Skeletal muscle tissue (tissue), 4 donors: Measurements from ENCODE around the gene GCNA. TPM values are rescaled to one million over a fixed set of nuclear protein-coding genes. Genes with fewer than 3 reads are reported as not detected.
A peak's percentile ranks its signal among the peaks of the same experiment; 100 is the strongest.

Experiments used
- H3K27ac ChIP-seq: one replicate; pipeline ENCODE4 v1.7.0; 2013; ENCODE audit warnings: mild to moderate bottlenecking, low read depth, low read length, inconsistent platforms
- H3K27me3 ChIP-seq, 3 donors: one replicate each; pipeline ENCODE4 v1.7.0; 2013; ENCODE audit warnings: low read length in 3 of 3; ENCODE audit not compliant: control insufficient read depth in 3 of 3, insufficient read depth in 3 of 3
- H3K36me3 ChIP-seq, 3 donors: one replicate each; pipeline ENCODE4 v1.7.0; 2013; ENCODE audit warnings: low read length in 3 of 3; ENCODE audit not compliant: control insufficient read depth in 3 of 3, insufficient read depth in 3 of 3
- H3K4me1 ChIP-seq, 3 donors: one replicate each; pipeline ENCODE4 v1.7.0; 2013; ENCODE audit warnings: low read length in 3 of 3, mild to moderate bottlenecking in 3 of 3; ENCODE audit not compliant: control insufficient read depth in 3 of 3, insufficient read depth in 3 of 3
- H3K4me3 ChIP-seq, 3 donors: one replicate each; pipeline ENCODE4 v1.7.0; 2013; ENCODE audit warnings: low read length in 3 of 3
- H3K9ac ChIP-seq, 3 donors: one replicate each; pipeline ENCODE4 v1.7.0; 2013; ENCODE audit warnings: low read length in 3 of 3, mild to moderate bottlenecking in 3 of 3, moderate library complexity in 2 of 3, low read depth in 1 of 3
- H3K9me3 ChIP-seq, 3 donors: one replicate each; pipeline ENCODE4 v1.7.0; 2013; ENCODE audit warnings: low read length in 3 of 3; ENCODE audit not compliant: control insufficient read depth in 3 of 3
- total RNA-seq: library from RNA; depleted of rRNA; stranded (reverse); fragments of >200 nt; gene quantifications from one replicate; pipeline ENCODE4 v1.2.3, GENCODE V29; 2014
- donor health status: Osteomylitis.

Gene GCNA
- total RNA-seq, 1 donor from 2014 or later, result 2.6 TPM

GRCh38 chrX:71540801-71541200, 37.4 kb upstream of the GCNA start:
- no peak overlapping the region for H3K4me3 ChIP-seq
- H3K9ac ChIP-seq, result no peak overlapping the region
- peaks cover 31 to 37% (median 32%) of the 10 kb centered on the region in 3 donors for H3K4me1 ChIP-seq

GRCh38 chrX:71541210-71542022, 36.8 kb upstream of the GCNA start:
- H3K27me3 ChIP-seq, result no peaks in the 10 kb centered on the region
- H3K9ac ChIP-seq, result no peak overlapping the region
- H3K9me3 ChIP-seq, result no peaks in the 10 kb centered on the region
- H3K27ac ChIP-seq, result peak overlapping the region; percentile 21
- peaks cover 4 to 6% (median 4%) of the 10 kb centered on the region in 3 donors for H3K36me3 ChIP-seq
- no peak overlapping the region for H3K4me3 ChIP-seq
- peaks cover 28 to 31% (median 31%) of the 10 kb centered on the region in 3 donors for H3K4me1 ChIP-seq

More at GRCh38 chrX:71540801-71541200, 37.4 kb upstream of the GCNA start:
- Histone ChIP-seq H3K27me3 (no peaks in the 10 kb centered on the region), H3K27ac (no peak overlapping the region), H3K36me3 (peaks cover 2 to 6% (median 4%) of the 10 kb centered on the region in 3 donors), H3K9me3 (no peaks in the 10 kb centered on the region)

GRCh38 chrX:71542411-71542810, 35.8 kb upstream of the GCNA start:
- Histone ChIP-seq H3K4me1 (peaks cover 28 to 31% (median 28%) of the 10 kb centered on the region in 3 donors), H3K9ac (no peak overlapping the region), H3K9me3 (no peaks in the 10 kb centered on the region), H3K27me3 (no peaks in the 10 kb centered on the region), H3K4me3 (peak overlapping the region in 1 of 3 donors; percentile 24), H3K27ac (no peak overlapping the region), H3K36me3 (peaks cover 12 to 14% (median 12%) of the 10 kb centered on the region in 3 donors)

- Histone ChIP-seq H3K27ac (no peak overlapping the region), H3K4me3 (peak overlapping the region in 1 of 3 donors; percentile 24), H3K9ac (no peak overlapping the region), H3K27me3 (no peaks in the 10 kb centered on the region), H3K36me3 (peaks cover 13 to 18% (median 15%) of the 10 kb centered on the region in 3 donors), H3K9me3 (no peaks in the 10 kb centered on the region), H3K4me1 (peaks cover 24 to 29% (median 25%) of the 10 kb centered on the region in 3 donors)
Observed at GRCh38 chrX:71542825-71543224, 35.4 kb upstream of the GCNA start.

- no peak overlapping the region for H3K27ac ChIP-seq
- peaks cover 22 to 29% (median 25%) of the 10 kb centered on the region in 3 donors for H3K4me1 ChIP-seq
- no peak overlapping the region for H3K4me3 ChIP-seq
- H3K9me3 ChIP-seq, result no peaks in the 10 kb centered on the region
- H3K36me3 ChIP-seq, result peaks cover 15 to 19% (median 17%) of the 10 kb centered on the region in 3 donors
- H3K9ac ChIP-seq, result no peak overlapping the region
- H3K27me3 ChIP-seq, result no peaks in the 10 kb centered on the region
Observed at GRCh38 chrX:71543316-71543715, 34.9 kb upstream of the GCNA start.

GRCh38 chrX:71545364-71545763, 32.9 kb upstream of the GCNA start:
- Histone ChIP-seq H3K9me3 (no peaks in the 10 kb centered on the region), H3K36me3 (peaks cover 17 to 26% (median 21%) of the 10 kb centered on the region in 3 donors), H3K4me3 (no peak overlapping the region), H3K27ac (no peak overlapping the region), H3K27me3 (no peaks in the 10 kb centered on the region), H3K4me1 (peaks cover 17 to 22% (median 19%) of the 10 kb centered on the region in 3 donors), H3K9ac (no peak overlapping the region)

- Histone ChIP-seq H3K27me3 (no peaks in the 10 kb centered on the region), H3K9ac (no peak overlapping the region), H3K9me3 (no peaks in the 10 kb centered on the region), H3K36me3 (peaks cover 17 to 26% (median 21%) of the 10 kb centered on the region in 3 donors), H3K27ac (no peak overlapping the region), H3K4me1 (peaks cover 9 to 14% (median 10%) of the 10 kb centered on the region in 3 donors), H3K4me3 (no peak overlapping the region)
Observed at GRCh38 chrX:71546879-71547278, 31.4 kb upstream of the GCNA start.

- Histone ChIP-seq H3K36me3 (peaks cover 17 to 26% (median 21%) of the 10 kb centered on the region in 3 donors), H3K9ac (no peak overlapping the region), H3K4me3 (no peak overlapping the region), H3K27ac (no peak overlapping the region), H3K27me3 (no peaks in the 10 kb centered on the region), H3K4me1 (peaks cover 9 to 11% (median 10%) of the 10 kb centered on the region in 3 donors), H3K9me3 (no peaks in the 10 kb centered on the region)
Observed at GRCh38 chrX:71547339-71547738, 30.9 kb upstream of the GCNA start.

GRCh38 chrX:71549986-71550385, 28.3 kb upstream of the GCNA start:
- H3K9ac ChIP-seq, result no peak overlapping the region
- no peaks in the 10 kb centered on the region for H3K4me1 ChIP-seq
- H3K27me3 ChIP-seq, result no peaks in the 10 kb centered on the region
- H3K36me3 ChIP-seq, result peaks cover 17 to 27% (median 17%) of the 10 kb centered on the region in 3 donors
- H3K27ac ChIP-seq, result no peak overlapping the region
- no peaks in the 10 kb centered on the region for H3K9me3 ChIP-seq
- H3K4me3 ChIP-seq, result no peak overlapping the region

GRCh38 chrX:71550578-71550977, 27.7 kb upstream of the GCNA start:
- no peak overlapping the region for H3K4me3 ChIP-seq
- H3K27me3 ChIP-seq, result no peaks in the 10 kb centered on the region
- no peaks in the 10 kb centered on the region for H3K9me3 ChIP-seq
- no peak overlapping the region for H3K9ac ChIP-seq
- no peaks in the 10 kb centered on the region for H3K4me1 ChIP-seq
- no peak overlapping the region for H3K27ac ChIP-seq
- peaks cover 17 to 29% (median 22%) of the 10 kb centered on the region in 3 donors for H3K36me3 ChIP-seq
